ENCODE measurements around the gene MGAT5.
"Not testable (repeated sequence)": the region's sequence is repeated elsewhere in the genome, so short reads cannot be mapped to it uniquely, and the experiment has no call there.

Gene MGAT5

DNA sequence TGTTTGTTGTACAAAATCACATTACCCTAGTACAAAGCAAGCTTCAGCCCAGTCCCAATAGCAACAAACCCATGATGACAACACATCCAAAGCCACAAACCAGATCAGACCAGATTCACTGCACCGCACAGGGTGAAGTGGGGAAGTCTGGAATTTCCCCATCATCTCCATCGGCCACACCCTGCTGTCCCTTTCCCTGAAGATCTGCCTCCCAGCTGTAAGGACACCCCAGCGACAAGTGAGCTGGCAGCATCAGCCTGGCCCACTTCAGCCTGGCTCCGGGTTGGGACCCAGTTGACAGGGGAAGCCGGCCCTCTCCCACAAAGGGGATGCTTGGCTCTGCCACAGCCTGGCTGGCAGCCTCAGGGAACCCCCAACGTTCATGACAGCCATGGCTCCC lies 207.6 kb downstream of the MGAT5 start:
- DNase-seq (ENCODE audit: low read depth in 2 of 3, low spot score in 1 of 3) = no peak

- DNase-seq (ENCODE audit: low read depth in 2 of 3, low spot score in 1 of 3) = no peak
These were observed 208.4 kb downstream of the MGAT5 start for GRCh38 chr2:134462275-134462674.

DNA sequence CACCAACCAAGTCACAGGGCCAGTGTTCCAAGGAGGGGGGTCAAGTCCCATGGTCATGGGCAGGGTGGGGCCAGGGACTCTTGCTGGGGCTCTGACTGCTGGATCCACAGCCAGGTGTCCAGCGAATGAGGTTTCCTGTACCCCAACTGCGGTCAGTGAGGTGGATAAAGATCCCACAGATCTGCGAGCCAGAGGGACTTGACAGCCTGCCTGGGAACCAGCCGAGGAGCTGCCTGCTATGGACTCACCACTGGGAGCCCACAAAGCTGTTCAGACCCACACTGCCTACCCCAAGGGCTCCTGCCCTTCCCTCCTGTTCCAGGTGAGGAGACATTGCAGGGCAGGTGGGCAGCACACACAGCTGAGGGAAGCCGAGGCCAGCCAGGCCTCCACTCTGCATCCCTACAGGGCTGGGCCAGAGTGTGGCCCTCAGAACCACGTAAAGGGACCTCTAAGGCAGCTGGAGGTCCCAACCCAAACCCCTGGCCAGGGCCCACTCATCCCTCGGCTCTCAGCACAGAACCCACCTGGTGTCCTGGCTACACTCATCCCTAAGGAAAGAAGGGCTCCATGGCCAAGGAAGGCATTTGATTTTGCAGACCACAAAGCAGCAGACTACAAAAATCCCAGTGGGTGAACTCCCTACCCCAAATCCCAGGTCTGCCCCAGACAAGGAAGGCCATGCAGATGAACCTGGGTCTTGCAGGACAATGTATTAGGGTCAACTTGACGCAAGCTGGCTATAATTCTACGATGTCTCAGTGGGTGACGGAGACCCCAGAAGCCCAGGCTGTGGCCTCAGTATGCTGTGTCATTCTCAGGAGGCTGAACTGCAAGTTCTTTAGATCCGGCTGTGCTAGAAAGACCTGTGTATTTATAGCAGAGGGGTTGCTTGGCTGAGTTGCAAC lies 209.2 kb downstream of the MGAT5 start:
- no peak for DNase-seq (ENCODE audit: low read depth in 2 of 3, low spot score in 1 of 3)

- no peak for DNase-seq (ENCODE audit: low read depth in 2 of 3, low spot score in 1 of 3)
These were observed 209.8 kb downstream of the MGAT5 start for GRCh38 chr2:134463699-134464022.

DNA sequence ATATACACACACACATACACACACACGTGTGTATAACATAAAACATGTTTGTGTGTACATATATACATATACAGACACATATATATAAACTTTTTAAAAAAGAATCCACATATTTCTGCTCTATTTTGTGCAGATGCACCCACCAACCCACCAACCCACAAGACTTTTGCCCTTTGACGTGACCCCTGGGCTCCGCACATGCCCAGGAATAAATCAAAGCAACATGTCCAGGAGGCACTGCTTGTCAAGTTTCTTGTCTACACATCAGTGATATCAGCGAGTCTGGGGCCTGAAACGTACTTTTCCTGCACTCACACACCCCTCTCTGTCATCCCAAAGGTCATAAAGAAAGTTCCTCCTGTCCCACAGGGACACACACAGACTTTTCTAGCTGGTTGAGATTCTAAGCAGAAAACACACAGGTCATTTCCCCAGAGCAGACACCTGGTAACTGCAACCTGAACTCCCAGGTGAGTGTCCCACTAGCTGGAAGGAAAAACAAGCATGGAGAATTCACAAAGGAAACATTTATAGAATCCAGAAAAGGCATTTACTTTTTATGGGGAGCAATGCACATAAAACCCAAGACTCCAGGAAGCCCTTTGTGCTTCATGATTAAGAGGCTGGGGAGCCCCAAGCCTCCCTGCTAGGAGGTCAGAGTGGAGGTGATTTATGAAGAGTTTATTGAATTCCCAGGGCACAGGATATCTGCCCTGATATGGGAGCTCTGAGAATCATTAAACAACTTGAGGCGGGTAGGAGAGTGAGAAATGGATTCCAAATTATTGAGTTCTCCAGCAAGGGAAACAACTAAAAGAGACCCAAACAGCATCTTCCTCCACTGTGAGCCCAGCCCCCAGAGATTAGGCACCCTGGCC lies 211.6 kb downstream of the MGAT5 start:
- DNase-seq (ENCODE audit: low read depth in 2 of 3, low spot score in 1 of 3) = no peak

DNA sequence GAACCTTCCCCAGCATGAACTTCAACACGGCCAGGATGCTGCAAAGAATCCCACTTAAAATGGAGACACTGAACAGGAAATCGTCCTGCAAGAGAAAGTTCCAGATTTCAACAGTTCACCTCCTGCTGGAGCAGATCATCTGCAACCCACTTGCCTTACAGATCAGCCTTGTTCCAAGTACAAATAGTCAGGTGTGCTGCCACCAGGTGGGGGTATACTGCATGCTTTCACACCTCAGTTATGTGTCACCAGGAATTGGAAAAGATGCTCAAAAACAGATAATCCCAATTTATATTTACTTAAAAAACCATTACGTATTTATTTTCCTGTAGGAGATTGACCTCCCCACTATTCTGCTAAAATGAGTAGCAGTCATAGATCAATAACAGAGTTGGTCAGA lies 212.3 kb downstream of the MGAT5 start:
- no peak for DNase-seq (ENCODE audit: low read depth in 2 of 3, low spot score in 1 of 3)

GRCh38 chr2:134468164-134468563 lies 214.3 kb downstream of the MGAT5 start:
- DNase-seq (ENCODE audit: low read depth in 2 of 3, low spot score in 1 of 3) = no peak

GRCh38 chr2:134468776-134469175 lies 214.9 kb downstream of the MGAT5 start:
- no peak for DNase-seq (ENCODE audit: low read depth in 2 of 3, low spot score in 1 of 3)

DNA sequence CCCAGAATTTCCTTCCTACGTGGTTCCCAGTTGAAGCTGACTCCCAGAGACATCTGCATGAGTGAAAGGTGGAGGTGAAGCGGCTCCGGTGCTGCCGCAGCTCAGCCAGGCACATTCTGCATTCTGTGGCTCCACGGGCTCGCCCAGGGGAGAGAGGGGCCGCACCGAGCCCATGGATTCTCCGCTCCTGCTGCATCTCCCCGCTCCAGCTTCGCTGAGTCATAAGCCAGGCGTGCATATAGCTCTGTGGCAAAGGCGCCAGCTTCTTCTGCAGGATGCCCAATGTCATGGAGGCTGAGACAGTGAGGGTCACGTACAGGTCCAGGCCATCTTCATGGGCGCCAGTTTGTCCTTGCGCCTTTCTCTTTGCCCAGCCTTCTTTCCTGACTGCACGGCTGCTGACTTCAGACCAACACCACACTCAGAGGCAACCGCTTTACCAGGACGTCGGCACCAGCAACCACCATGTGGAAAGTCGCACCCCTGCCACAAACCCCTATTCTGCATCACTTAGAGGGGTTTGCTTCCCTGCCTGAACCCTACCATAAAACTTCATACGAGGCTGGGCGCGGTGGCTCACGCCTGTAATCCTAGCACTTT lies 215.7 kb downstream of the MGAT5 start:
- DNase-seq (ENCODE audit: low read depth in 2 of 3, low spot score in 1 of 3) = no peak

DNA sequence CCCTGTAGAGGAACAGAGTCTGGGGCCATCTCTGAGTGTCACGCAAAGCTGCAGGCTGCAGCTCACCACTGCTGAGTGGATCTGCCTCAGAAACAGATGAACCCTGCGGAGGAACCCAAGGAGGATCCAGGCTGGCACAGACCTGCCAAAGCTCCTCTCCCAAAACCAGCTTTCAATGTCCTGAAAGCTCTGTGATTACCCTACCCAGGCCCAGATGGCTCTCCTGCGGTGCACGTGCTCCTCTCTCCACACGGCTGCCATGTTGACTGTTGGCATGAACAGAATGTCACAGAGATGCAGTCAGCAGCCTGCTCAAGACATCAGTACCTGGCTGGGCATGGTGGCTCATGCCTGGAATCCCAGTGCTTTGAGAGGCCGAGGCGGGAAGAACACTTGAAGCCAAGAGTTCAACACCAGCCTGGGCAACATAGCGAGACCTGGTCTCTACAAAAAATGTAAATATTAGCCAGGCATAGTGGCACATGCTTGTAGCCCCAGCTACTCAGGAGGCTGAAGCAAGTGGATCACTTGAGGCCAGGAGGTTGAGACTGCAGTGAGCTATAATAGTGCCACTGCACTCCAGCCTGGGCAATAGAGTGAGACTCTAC lies 216.8 kb downstream of the MGAT5 start:
- no peak for DNase-seq (ENCODE audit: low read depth in 2 of 3, low spot score in 1 of 3)

- DNase-seq (ENCODE audit: low read depth in 2 of 3, low spot score in 1 of 3) = not testable (repeated sequence)
These were observed 223.1 kb downstream of the MGAT5 start for GRCh38 chr2:134476982-134477381.

DNA sequence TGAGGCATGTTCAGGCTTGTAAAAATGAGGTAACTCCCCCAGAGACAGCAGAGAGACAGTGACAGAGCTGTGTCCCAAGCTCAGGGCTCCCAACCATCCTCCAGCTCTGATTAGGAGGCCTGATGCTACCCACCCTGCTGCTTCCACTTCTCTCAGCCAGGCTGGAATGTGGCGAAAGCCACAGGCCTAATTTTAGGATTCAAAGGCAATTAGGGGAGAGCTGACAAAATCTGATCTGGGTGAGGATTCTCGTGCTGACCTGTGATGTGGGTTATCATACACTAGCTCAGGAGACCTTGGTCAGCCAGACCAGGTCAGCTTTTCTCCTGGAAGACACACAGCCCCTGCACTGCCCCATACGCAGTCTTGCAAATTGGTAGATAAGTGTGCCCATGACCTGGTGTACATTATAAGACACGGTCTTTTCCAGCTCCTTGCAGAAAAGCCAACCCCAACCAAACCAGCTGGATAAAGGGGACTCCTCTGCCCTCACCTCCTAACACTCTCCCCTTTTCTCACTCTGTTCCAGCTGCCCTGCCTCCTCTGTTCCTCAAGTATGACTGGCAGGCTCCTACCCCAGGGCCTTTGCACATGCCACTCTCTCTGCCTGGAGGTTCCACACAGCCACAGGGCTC lies 225.9 kb downstream of the MGAT5 start:
- DNase-seq (ENCODE audit: low read depth in 2 of 3, low spot score in 1 of 3) = no peak

GRCh38 chr2:134482131-134482723 lies 228.4 kb downstream of the MGAT5 start:
- no peak for DNase-seq (ENCODE audit: low read depth in 2 of 3, low spot score in 1 of 3)

DNA sequence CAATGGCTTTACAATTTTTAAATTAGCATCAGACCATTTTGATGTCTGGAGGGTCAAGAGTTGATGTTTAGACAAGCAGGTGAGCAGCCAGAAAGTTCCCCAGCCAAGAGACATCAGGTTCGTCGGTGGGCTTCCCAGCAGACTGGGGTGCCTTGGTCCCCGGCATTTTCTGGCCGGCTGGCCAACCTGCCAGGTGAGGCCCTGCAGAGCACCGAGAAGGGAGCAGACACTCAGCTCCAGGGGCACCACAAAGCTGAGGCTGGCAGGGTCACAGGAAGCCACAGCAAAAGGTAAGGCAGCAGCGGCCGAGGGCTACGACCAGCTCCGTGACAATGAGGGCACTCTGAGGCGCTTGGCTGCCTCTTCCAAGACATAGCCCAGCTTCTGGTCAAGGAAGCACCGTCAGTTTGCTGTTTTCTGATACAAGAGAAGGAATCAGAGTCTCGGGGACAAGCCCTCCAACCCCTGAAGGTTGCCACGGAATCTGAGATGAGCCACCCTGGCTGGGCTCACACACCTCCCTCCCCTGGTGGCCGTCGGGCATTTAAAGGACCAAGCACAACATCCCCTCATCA lies 229.0 kb downstream of the MGAT5 start:
- no peak for DNase-seq (ENCODE audit: low read depth in 2 of 3, low spot score in 1 of 3)

DNA sequence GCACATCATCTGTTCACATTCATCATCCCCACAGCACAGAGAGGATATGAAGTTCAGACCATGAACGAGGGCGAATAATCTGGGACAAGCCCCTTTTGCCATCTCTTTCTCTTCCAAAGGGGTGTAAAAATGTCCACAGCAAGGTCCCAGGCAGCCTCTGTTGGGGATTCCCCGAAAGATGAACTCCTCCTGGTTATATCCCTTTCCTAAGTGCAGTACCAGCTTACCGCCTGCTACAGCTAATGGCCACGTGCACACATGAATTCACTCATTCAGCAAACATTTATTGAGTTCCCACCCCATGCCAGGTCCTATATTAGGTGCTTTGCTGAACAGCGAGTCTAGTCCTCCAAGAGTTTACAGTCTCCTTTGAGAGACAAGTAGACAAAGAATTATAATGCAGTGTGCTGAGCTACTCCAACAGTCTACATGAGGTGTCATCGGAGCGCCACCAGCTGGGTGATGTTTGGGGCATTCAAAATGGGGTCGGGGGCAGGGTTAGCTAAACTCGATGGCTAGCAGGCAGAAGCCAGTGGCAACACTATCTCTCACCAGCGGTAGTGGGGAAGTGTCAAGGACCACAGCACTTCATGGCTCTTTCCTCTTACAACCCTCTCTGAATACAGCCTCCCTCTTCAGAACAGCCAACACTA lies 236.0 kb downstream of the MGAT5 start:
- DNase-seq (ENCODE audit: low read depth in 2 of 3, low spot score in 1 of 3) = no peak

DNA sequence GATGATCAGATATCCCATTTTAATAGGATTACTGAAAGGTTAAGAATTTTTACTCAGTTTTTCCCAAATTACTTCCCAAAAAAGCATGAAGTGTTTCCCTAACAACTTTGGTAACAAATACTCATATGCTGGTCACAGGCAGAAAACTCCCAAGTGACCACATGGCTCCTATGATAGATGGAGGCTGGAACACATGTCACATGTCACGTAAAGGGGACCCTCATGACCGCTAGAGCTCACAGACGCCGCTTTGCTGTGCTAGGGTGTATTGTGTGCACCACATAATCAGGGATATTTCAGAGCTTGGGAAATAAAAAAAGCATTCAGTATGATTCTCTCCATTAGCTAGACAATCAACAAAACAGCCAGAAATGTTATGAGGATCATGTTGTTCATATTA lies 236.7 kb downstream of the MGAT5 start:
- DNase-seq (ENCODE audit: low read depth in 2 of 3, low spot score in 1 of 3) = no peak

DNA sequence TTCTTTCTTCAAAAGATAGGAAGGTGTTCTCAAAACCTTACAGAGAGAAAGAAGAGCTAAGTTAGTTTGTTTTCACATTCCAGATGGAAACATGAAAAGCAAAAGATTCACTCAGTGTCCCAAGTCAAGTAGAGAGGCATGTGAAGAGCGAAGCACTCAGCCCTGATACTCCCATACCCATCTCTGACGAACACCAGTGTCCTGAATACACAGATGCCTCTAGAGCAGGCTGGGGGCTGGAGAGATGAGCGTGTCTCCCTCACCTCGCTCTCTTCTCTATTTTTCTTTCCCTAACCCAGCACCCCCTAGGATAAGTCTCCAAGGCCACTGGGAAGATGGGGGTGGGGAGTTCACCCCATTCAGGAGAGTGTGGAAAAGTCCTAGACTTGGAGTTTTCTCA lies 237.2 kb downstream of the MGAT5 start:
- no peak for DNase-seq (ENCODE audit: low read depth in 2 of 3, low spot score in 1 of 3)

DNA sequence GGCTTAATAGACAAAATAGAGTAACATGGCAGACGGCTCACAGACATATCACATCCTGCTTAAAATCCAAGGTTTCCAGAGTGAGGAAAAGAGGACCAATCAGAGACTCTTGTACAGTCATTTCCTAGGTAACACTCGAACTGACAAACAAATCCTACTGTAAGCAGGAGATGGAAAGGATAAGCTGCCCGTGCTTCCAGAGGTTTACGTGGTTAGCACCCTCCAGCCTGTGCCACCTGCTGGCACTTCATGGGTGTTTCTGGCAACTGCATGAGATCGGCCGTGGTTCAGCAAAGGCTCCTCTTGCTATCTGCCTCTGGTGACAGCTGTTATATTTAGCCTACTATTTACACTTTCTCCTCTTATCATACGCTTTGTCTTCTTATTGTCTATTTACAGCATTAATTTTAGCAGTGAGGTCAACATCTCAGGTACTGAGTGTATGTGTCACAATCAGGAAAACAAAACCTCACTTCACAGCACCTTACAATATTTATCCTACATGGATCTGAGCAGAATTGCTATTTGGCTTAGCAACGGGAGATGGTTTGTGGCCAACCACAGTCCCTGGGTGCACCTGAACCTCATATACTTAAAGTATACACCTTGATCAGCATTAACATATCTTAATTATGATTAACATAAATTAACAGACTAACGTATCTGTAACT lies 238.0 kb downstream of the MGAT5 start:
- no peak for DNase-seq (ENCODE audit: low read depth in 2 of 3, low spot score in 1 of 3)

GRCh38 chr2:134493797-134494196 lies 239.9 kb downstream of the MGAT5 start:
- no peak for DNase-seq (ENCODE audit: low read depth in 2 of 3, low spot score in 1 of 3)
